Lower leg skin (tissue), 3 donors: ENCODE results near the gene SYF2.
"Not testable (repeated sequence)": the region's sequence is repeated elsewhere in the genome, so short reads cannot be mapped to it uniquely, and the experiment has no call there.

Experiments
- CTCF ChIP-seq, 3 donors: fragments of 450-650 bp; IDR thresholded peaks; one replicate each; pipeline ENCODE4 v1.5.1; 2016; ENCODE audit warnings: antibody characterized with exemption in 3 of 3, mild to moderate bottlenecking in 3 of 3, moderate library complexity in 2 of 3
- POLR2A ChIP-seq, 2 donors: fragments of 450-650 bp; IDR thresholded peaks; one replicate each; pipeline ENCODE4 v1.6.1; 2016 to 2017; ENCODE audit warnings: antibody characterized with exemption in 2 of 2, mild to moderate bottlenecking in 1 of 2, moderate library complexity in 1 of 2

DNA sequence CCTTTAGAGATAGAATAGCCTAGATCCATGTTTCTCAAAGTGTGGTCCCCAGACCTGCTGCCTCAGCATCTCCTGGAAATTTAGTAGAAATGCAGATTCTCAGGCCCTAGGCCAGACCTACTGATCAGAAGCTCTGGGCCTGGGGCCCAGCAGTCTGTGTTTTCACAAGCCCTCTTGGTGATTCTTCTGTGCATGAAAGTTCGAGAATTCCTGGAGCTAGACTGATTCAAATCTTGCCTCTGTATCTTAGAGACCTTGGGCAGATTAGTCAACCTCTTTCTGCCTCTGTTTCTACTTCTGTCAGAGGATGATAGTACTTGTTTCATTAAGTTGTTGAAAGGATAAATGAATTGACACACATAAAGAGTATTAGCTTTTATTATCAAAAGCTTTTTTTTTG is 45.0 kb upstream of the SYF2 start:
- TF ChIP-seq POLR2A, CTCF (IDR thresholded peaks at IDR 0.05): not testable (repeated sequence)
